KBM-7 (cell line): ENCODE data around the gene NUMB.

Experiments
- DNase-seq: peaks from one replicate; pipeline ENCODE4 v3.0.0-alpha.2; 2015
- in situ Hi-C: fragments of 300-500 bp; cut with MboI; formaldehyde crosslinking; loops from 2 replicates; pipeline ENCODE4 v1.14.3; 2020; ENCODE audit warnings: low sequenced_read_pairs, low pct_unique_long_range_greater_than_20kb, mixed read lengths

Gene NUMB

GRCh38 chr14:73255005-73255400 is 203.3 kb downstream of the NUMB start:
- in situ Hi-C loops: no loop called here

GRCh38 chr14:73254247-73255004 is 203.9 kb downstream of the NUMB start:
- in situ Hi-C loops: no loop called here
- no peak for DNase-seq

More at GRCh38 chr14:73255005-73255400, 203.3 kb downstream of the NUMB start:
- DNase-seq: no peak

- in situ Hi-C loops: no loop called here
These were observed 204.6 kb downstream of the NUMB start for GRCh38 chr14:73253721-73254120.

GRCh38 chr14:73253323-73253610 is 205.1 kb downstream of the NUMB start:
- in situ Hi-C loops: no loop called here
- DNase-seq: no peak

More at GRCh38 chr14:73253721-73254120, 204.6 kb downstream of the NUMB start:
- no peak for DNase-seq

GRCh38 chr14:73252491-73253322 is 205.6 kb downstream of the NUMB start:
- DNase-seq: no peak
- in situ Hi-C loops: no loop called here

GRCh38 chr14:73251516-73252215 is 206.7 kb downstream of the NUMB start:
- in situ Hi-C loops: no loop called here

GRCh38 chr14:73250781-73251500 is 207.4 kb downstream of the NUMB start:
- no peak for DNase-seq
- in situ Hi-C loops: no loop called here

More at GRCh38 chr14:73251516-73252215, 206.7 kb downstream of the NUMB start:
- no peak for DNase-seq

GRCh38 chr14:73250317-73250713 is 208.0 kb downstream of the NUMB start:
- no peak for DNase-seq
- in situ Hi-C loops: no loop called here

- DNase-seq: no peak
- in situ Hi-C loops: no loop called here
These were observed 208.6 kb downstream of the NUMB start for GRCh38 chr14:73249564-73250316.

GRCh38 chr14:73249108-73249507 is 209.2 kb downstream of the NUMB start:
- no peak for DNase-seq
- in situ Hi-C loops: no loop called here

GRCh38 chr14:73248108-73248868 is 210.1 kb downstream of the NUMB start:
- DNase-seq: peak; percentile 37
- in situ Hi-C loops: no loop called here

- in situ Hi-C loops: no loop called here
- DNase-seq: no peak
These were observed 211.8 kb downstream of the NUMB start for GRCh38 chr14:73246387-73247150.

- peak; percentile 60 for DNase-seq
- in situ Hi-C loops: no loop called here
These were observed 212.6 kb downstream of the NUMB start for GRCh38 chr14:73245480-73246325.

- in situ Hi-C loops: no loop called here
- DNase-seq: no peak
These were observed 213.6 kb downstream of the NUMB start for GRCh38 chr14:73244541-73245290.

GRCh38 chr14:73243748-73244147 is 214.6 kb downstream of the NUMB start:
- in situ Hi-C loops: no loop called here
- DNase-seq: no peak

GRCh38 chr14:73243341-73243740 is 215.0 kb downstream of the NUMB start:
- DNase-seq: no peak
- in situ Hi-C loops: no loop called here
